HepG2 (cell line): ENCODE measurements around the gene PRKACA. TPM values are rescaled to one million over a fixed set of nuclear protein-coding genes. Genes with fewer than 3 reads are reported as not detected.
A peak's percentile ranks its signal among the peaks of the same experiment; 100 is the strongest.

Experiments used
- ATAC-seq: fragments of 200-7000 bp; cut with Tn5 transposase; 3 replicates; pipeline ENCODE4 v1.9.1; 2020; ENCODE audit warnings: mild to moderate bottlenecking, moderate library complexity
- BruUV-seq: library from RNA; stranded (reverse); fragments of 400-500 nt; replicated peaks from 2 replicates; lab custom pipeline; 2021; lab: Mats Ljungman, UMichigan
- CTCF ChIA-PET: fragments of 300-600 bp; formaldehyde crosslinking; extraction: SDS; loops from one replicate; lab custom pipeline; 2021; ENCODE audit warnings: low total read pairs, inconsistent platforms, low intra/inter-chr PET ratio; lab: Yijun Ruan, JAX
- POLR2A ChIA-PET: fragments of 350-600 bp; sonication (Branson Sonifier 250); formaldehyde crosslinking; loops from one replicate; lab custom pipeline; 2020; ENCODE audit warnings: antibody characterized with exemption, inconsistent platforms; lab: Yijun Ruan, JAX
- DNase-seq: peaks from one replicate; pipeline ENCODE4 v3.0.0-alpha.2; 2015; ENCODE audit warnings: low spot score
- FAIRE-seq: peaks from 3 replicates; lab custom pipeline; 2011; peaks lifted over from hg19 to GRCh38; lab: Jason Lieb, UNC
- H2AFZ ChIP-seq: one replicate; pipeline ENCODE4 v1.6.1; 2011; ENCODE audit warnings: low read length, inconsistent platforms
- H3K27ac ChIP-seq: fragments of 300-600 bp; 3 replicates; pipeline ENCODE4 v1.8.0; 2011; ENCODE audit warnings: mixed run types, mild to moderate bottlenecking, mixed read lengths, low read length, inconsistent platforms; ENCODE audit not compliant: insufficient read depth; ENCODE audit errors: extremely low read length
- H3K27me3 ChIP-seq, 2 experiments: fragments of 200-600 bp in 1 of 2; 2 replicates in 1 of 2; 3 replicates in 1 of 2; pipeline versions ENCODE4 v1.6.0 to v1.8.0; 2011; ENCODE audit warnings: low read length in 2 of 2, mild to moderate bottlenecking in 2 of 2, moderate library complexity in 2 of 2, inconsistent platforms in 1 of 2; ENCODE audit not compliant: insufficient read depth in 2 of 2, control insufficient read depth in 1 of 2
- H3K36me3 ChIP-seq, 2 experiments: fragments of 200-600 bp in 1 of 2; replicated peaks in 1 of 2; 2 replicates in 1 of 2; 3 replicates in 1 of 2; pipeline versions ENCODE4 v1.5.1 to v1.8.0; 2011; ENCODE audit warnings: low read length in 2 of 2, inconsistent platforms in 1 of 2; ENCODE audit not compliant: insufficient read depth in 2 of 2, control insufficient read depth in 1 of 2
- H3K4me1 ChIP-seq: 2 replicates; pipeline ENCODE4 v1.5.1; 2012; ENCODE audit warnings: low read length, inconsistent platforms; ENCODE audit not compliant: insufficient read depth
- H3K4me2 ChIP-seq: 2 replicates; pipeline ENCODE4 v1.6.0; 2011; ENCODE audit warnings: low read depth, low read length, inconsistent platforms
- H3K4me3 ChIP-seq, 3 experiments: fragments of 200-600 bp in 1 of 3; sonication (generic), shearing (Covaris generic) in 1 of 3; replicated peaks in 1 of 3; 2 replicates each; pipeline ENCODE4 v1.5.1; 2011 to 2016; ENCODE audit warnings: low read length in 3 of 3, inconsistent platforms in 2 of 3, low read depth in 2 of 3, mild to moderate bottlenecking in 2 of 3, control low read depth in 1 of 3, mixed read lengths in 1 of 3; ENCODE audit not compliant: insufficient read depth in 1 of 3
- H3K79me2 ChIP-seq: one replicate; pipeline ENCODE4 v1.6.1; 2011; ENCODE audit warnings: low read length, inconsistent platforms; ENCODE audit not compliant: insufficient read depth
- H3K9ac ChIP-seq: 2 replicates; pipeline ENCODE4 v1.6.0; 2011; ENCODE audit warnings: mild to moderate bottlenecking, low read depth, low read length, inconsistent platforms; ENCODE audit not compliant: insufficient read depth
- H3K9me3 ChIP-seq: 2 replicates; pipeline ENCODE4 v1.5.1; 2012; ENCODE audit warnings: mild to moderate bottlenecking, low read length
- H4K20me1 ChIP-seq: 2 replicates; pipeline ENCODE4 v1.6.0; 2011; ENCODE audit warnings: inconsistent platforms, mild to moderate bottlenecking, low read length, moderate library complexity; ENCODE audit not compliant: insufficient read depth
- FIP1L1 ChIP-seq: fragments of 200-400 bp; formaldehyde crosslinking; IDR thresholded peaks from 2 replicates; pipeline ENCODE4 v1.6.1; 2018; ENCODE audit warnings: low read depth, mild to moderate bottlenecking, low read length, moderate library complexity, borderline replicate concordance; ENCODE audit not compliant: insufficient read depth
- NFRKB ChIP-seq: fragments of 450-650 bp; IDR thresholded peaks from 2 replicates; pipeline ENCODE4 v1.6.1; 2017
- SMAD3 ChIP-seq: sonication (generic); formaldehyde crosslinking; IDR thresholded peaks from 2 replicates; pipeline ENCODE4 v1.4.0; 2020; ENCODE audit warnings: missing genetic modification reagents
- ZNF354B ChIP-seq: sonication (generic); formaldehyde crosslinking; IDR thresholded peaks from 2 replicates; pipeline ENCODE4 v1.8.0; 2022; ENCODE audit warnings: mild to moderate bottlenecking, missing genetic modification reagents
- ZNF430 ChIP-seq: sonication (generic); formaldehyde crosslinking; IDR thresholded peaks from 2 replicates; pipeline ENCODE4 v1.9.0; 2021; ENCODE audit warnings: mild to moderate bottlenecking, missing genetic modification reagents
- ZNF609 ChIP-seq: sonication (generic); formaldehyde crosslinking; IDR thresholded peaks from 2 replicates; pipeline ENCODE4 v1.4.0; 2020; ENCODE audit warnings: mild to moderate bottlenecking, missing genetic modification reagents, borderline replicate concordance
- ZNF878 ChIP-seq: sonication (generic); formaldehyde crosslinking; IDR thresholded peaks from 2 replicates; pipeline ENCODE4 v1.8.1; 2023; ENCODE audit warnings: mild to moderate bottlenecking, missing genetic modification reagents, moderate library complexity
- ZNF883 ChIP-seq: sonication (generic); formaldehyde crosslinking; IDR thresholded peaks from 2 replicates; pipeline ENCODE4 v1.5.1; 2020; ENCODE audit warnings: mild to moderate bottlenecking, missing genetic modification reagents; ENCODE audit errors: not compliant biosample characterization
- WGBS: methylation state at CpG from one replicate; pipeline ENCODE4 v1.1.6; 2017; ENCODE audit warnings: low lambda C conversion rate; 5-methylcytosine and 5-hydroxymethylcytosine counted together
- in situ Hi-C: cut with HindIII; loops from 2 replicates; pipeline ENCODE4 v1.10.0; 2017; ENCODE audit warnings: low pct_unique_long_range_greater_than_20kb; ENCODE audit not compliant: extremely low pct_ligation_motif_present
- intact Hi-C: fragments of 100-400 bp; cut with micrococcal nuclease; formaldehyde crosslinking; loops from one replicate; pipeline ENCODE4 v1.10.0; 2022; ENCODE audit not compliant: unreplicated experiment
- polyA plus RNA-seq, 8 experiments: library from polyadenylated mRNA; depleted of rRNA in 3 of 8; stranded (reverse) in 7 of 8; unstranded in 1 of 8; fragments of >200 nt; fragmentation: Illumina TruSeq in 4 of 8; extraction: Trizol in 4 of 8; gene quantifications; 2 replicates each; pipeline versions ENCODE4 v1.2.1 to v1.2.3, GENCODE V29; 2011 to 2016; ENCODE audit warnings: low read depth in 4 of 8, missing spikeins in 1 of 8, mixed read lengths in 1 of 8; ENCODE audit not compliant: insufficient read depth in 1 of 8
- total RNA-seq, 5 experiments: library from RNA; depleted of rRNA; stranded (reverse); fragments of >200 nt; fragmentation: Illumina TruSeq; extraction: Trizol; gene quantifications; 2 replicates each; pipeline ENCODE4 v1.2.3, GENCODE V29; 2016; ENCODE audit warnings: low read depth in 1 of 5

The PRKACA gene
- total and polyA plus RNA-seq, 2 of the 13 experiments (the other 11 are each of a cell fraction or from before 2014, with no cell fraction given), result 11.0 to 18.2 TPM

GRCh38 chr19:14135355-14135754 lies 17.8 kb upstream of the PRKACA start:
- intact Hi-C loops, result loop anchor here (5.0 kb wide), 1 partner anchor 1833 kb away; no protein-coding TSS in a partner anchor
- no peaks in the 10 kb centered on the region for H4K20me1 ChIP-seq
- H3K9ac ChIP-seq, result peak overlapping the region; percentile 80
- peak overlapping the region; percentile 68 to 90 (median 72) for H3K4me3 ChIP-seq
- H3K4me1 ChIP-seq, result peaks cover 43% of the 10 kb centered on the region
- H3K9me3 ChIP-seq, result no peaks in the 10 kb centered on the region
- H3K4me2 ChIP-seq, result peak overlapping the region; percentile 87
- ATAC-seq (no peak), FAIRE-seq (no peak), DNase-seq (no peak)
- POLR2A ChIA-PET, result interaction anchor here (1.2 to 1.9 kb wide), 2 partner anchors 18 to 404 kb away, joined by 4 to 7 read pairs; partner anchors contain the start of gene PRKACA
- no peak overlapping the region for H2AFZ ChIP-seq
- no peaks in the 10 kb centered on the region for H3K36me3 ChIP-seq
- 36% methylated on average over 6 of the region's 6 CpGs for WGBS
- H3K27me3 ChIP-seq, result no peaks in the 10 kb centered on the region
- CTCF ChIA-PET, result no interaction called here
- H3K27ac ChIP-seq, result no peak overlapping the region
- peaks cover 12% of the 10 kb centered on the region for H3K79me2 ChIP-seq
- no peak for TF ChIP-seq SMAD3 (CRISPR knock-in tag)
- TF ChIP-seq ZNF883, result no peak
- TF ChIP-seq NFRKB, result no peak
- no peak for TF ChIP-seq FIP1L1
- TF ChIP-seq ZNF878 (CRISPR knock-in tag), result no peak
- no peak for TF ChIP-seq ZNF354B (CRISPR knock-in tag)
- TF ChIP-seq ZNF430 (CRISPR knock-in tag), result no peak
- TF ChIP-seq ZNF609, result no peak
- in situ Hi-C loops, result no loop called here
- BruUV-seq, result TSS peak; percentile 59
